OCI-LY1 (cell line): ENCODE results near the gene TMPRSS13.

Experiments
- H2AFZ ChIP-seq: fragments of 200-600 bp; sonication (generic), shearing (Covaris generic); 2 replicates; pipeline ENCODE4 v1.6.0; 2014; ENCODE audit warnings: antibody characterized with exemption, mild to moderate bottlenecking, low read length
- H3F3A ChIP-seq: fragments of 200-600 bp; sonication (generic), shearing (Covaris generic); 2 replicates; pipeline ENCODE4 v1.6.0; 2014; ENCODE audit warnings: mild to moderate bottlenecking, antibody characterized with exemption, low read length, moderate library complexity; ENCODE audit not compliant: insufficient read depth
- H3K27ac ChIP-seq: fragments of 200-600 bp; sonication (generic); 2 replicates; pipeline ENCODE4 v1.5.1; 2014; ENCODE audit warnings: low read length, mixed run types, mild to moderate bottlenecking, low read depth; ENCODE audit not compliant: poor library complexity, severe bottlenecking
- H3K27me3 ChIP-seq: fragments of 200-600 bp; sonication (generic); 2 replicates; pipeline ENCODE4 v1.6.0; 2014; ENCODE audit warnings: antibody characterized with exemption, mild to moderate bottlenecking, low read length, moderate library complexity; ENCODE audit not compliant: insufficient read depth
- H3K36me3 ChIP-seq: fragments of 200-600 bp; sonication (generic); 2 replicates; pipeline ENCODE4 v1.6.1; 2014; ENCODE audit warnings: mild to moderate bottlenecking, antibody characterized with exemption, low read length, moderate library complexity, mixed read lengths; ENCODE audit not compliant: insufficient read depth
- H3K4me1 ChIP-seq: fragments of 200-600 bp; sonication (generic); 2 replicates; pipeline ENCODE4 v1.5.1; 2014; ENCODE audit warnings: mild to moderate bottlenecking, low read length, moderate library complexity; ENCODE audit not compliant: insufficient read depth, severe bottlenecking
- H3K4me2 ChIP-seq: fragments of 200-600 bp; sonication (generic), shearing (Covaris generic); 2 replicates; pipeline ENCODE4 v1.6.1; 2014; ENCODE audit warnings: low read length
- H3K4me3 ChIP-seq: fragments of 200-600 bp; sonication (generic); 2 replicates; pipeline ENCODE4 v1.5.1; 2014; ENCODE audit warnings: low read length, low read depth, mild to moderate bottlenecking, mixed read lengths; ENCODE audit not compliant: poor library complexity, severe bottlenecking
- H3K79me2 ChIP-seq: fragments of 200-600 bp; shearing (Covaris generic); 2 replicates; pipeline ENCODE4 v1.6.1; 2016; ENCODE audit warnings: mixed run types, low read length, mixed read lengths; ENCODE audit not compliant: insufficient read depth
- H3K9ac ChIP-seq: fragments of 200-600 bp; sonication (generic), shearing (Covaris generic); 2 replicates; pipeline ENCODE4 v1.6.1; 2014; ENCODE audit warnings: mild to moderate bottlenecking, low read length, mixed read lengths
- H3K9me2 ChIP-seq: fragments of 200-600 bp; sonication (generic), shearing (Covaris generic); 2 replicates; pipeline ENCODE4 v1.6.1; 2014; ENCODE audit warnings: low read depth, mild to moderate bottlenecking, low read length, mixed read lengths
- H3K9me3 ChIP-seq: fragments of 200-600 bp; shearing (Covaris generic); 2 replicates; pipeline ENCODE4 v1.6.1; 2014; ENCODE audit warnings: low read length, mixed read lengths
- H4K20me1 ChIP-seq: fragments of 200-600 bp; sonication (generic), shearing (Covaris generic); 2 replicates; pipeline ENCODE4 v1.6.0; 2016; ENCODE audit warnings: mild to moderate bottlenecking, low read length; ENCODE audit not compliant: insufficient read depth
- CTCF ChIP-seq: fragments of 200-600 bp; sonication (generic), shearing (Covaris generic); IDR thresholded peaks from 2 replicates; pipeline ENCODE4 v1.5.1; 2017; ENCODE audit warnings: mild to moderate bottlenecking, antibody characterized with exemption, low read length, moderate library complexity, mixed read lengths
- EZH2 ChIP-seq: fragments of 200-600 bp; sonication (generic), shearing (Covaris generic); IDR thresholded peaks from 2 replicates; pipeline ENCODE4 v1.8.0; 2017; ENCODE audit warnings: borderline replicate concordance, mixed run types, mild to moderate bottlenecking, antibody characterized with exemption, low read length, moderate library complexity, mixed read lengths

TMPRSS13 gene

GRCh38 chr11:117913736-117914397 is 15.3 kb downstream of the TMPRSS13 start:
- no peak overlapping the region for H3K27ac ChIP-seq

DNA sequence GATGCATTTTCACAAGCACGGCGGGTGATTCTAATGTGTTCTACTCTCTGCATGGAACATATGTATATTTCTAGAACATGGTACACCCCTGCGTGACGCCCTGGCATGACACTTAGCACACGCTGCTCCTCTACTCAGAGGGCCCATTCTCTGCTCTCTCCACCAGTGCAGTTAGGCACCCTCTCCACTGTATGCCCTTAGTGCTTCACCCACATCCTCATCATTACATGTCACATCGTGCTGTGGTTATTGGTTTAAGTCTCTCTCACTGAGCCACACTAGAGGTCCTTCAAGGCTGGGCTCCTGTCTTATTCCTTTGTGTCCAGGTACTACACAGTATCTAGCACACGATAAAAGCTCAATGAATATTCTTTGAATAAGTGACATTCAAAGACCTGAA is 16.7 kb downstream of the TMPRSS13 start:
- no peak overlapping the region for H3K4me2 ChIP-seq
- H3K4me3 ChIP-seq: no peak overlapping the region
- no peaks in the 10 kb centered on the region for H3F3A ChIP-seq
- no peaks in the 10 kb centered on the region for H3K9me2 ChIP-seq
- no peak overlapping the region for H3K27ac ChIP-seq
- H3K79me2 ChIP-seq: no peaks in the 10 kb centered on the region
- H3K27me3 ChIP-seq: no peaks in the 10 kb centered on the region
- no peaks in the 10 kb centered on the region for H4K20me1 ChIP-seq
- H3K9ac ChIP-seq: no peak overlapping the region
- no peaks in the 10 kb centered on the region for H3K4me1 ChIP-seq
- no peaks in the 10 kb centered on the region for H3K36me3 ChIP-seq
- TF ChIP-seq EZH2: no peak
- no peak for TF ChIP-seq CTCF
- no peak overlapping the region for H2AFZ ChIP-seq
- H3K9me3 ChIP-seq: no peaks in the 10 kb centered on the region

More at GRCh38 chr11:117913736-117914397, 15.3 kb downstream of the TMPRSS13 start:
- H4K20me1 ChIP-seq: no peaks in the 10 kb centered on the region
- H3K9me2 ChIP-seq: no peaks in the 10 kb centered on the region
- no peaks in the 10 kb centered on the region for H3K79me2 ChIP-seq
- no peaks in the 10 kb centered on the region for H3K36me3 ChIP-seq
- no peaks in the 10 kb centered on the region for H3K9me3 ChIP-seq
- no peaks in the 10 kb centered on the region for H3F3A ChIP-seq
- TF ChIP-seq CTCF (no peak), EZH2 (no peak)
- H3K27me3 ChIP-seq: no peaks in the 10 kb centered on the region
- H3K4me3 ChIP-seq: no peak overlapping the region
- H3K9ac ChIP-seq: no peak overlapping the region
- no peaks in the 10 kb centered on the region for H3K4me1 ChIP-seq
- H3K4me2 ChIP-seq: no peak overlapping the region
- no peak overlapping the region for H2AFZ ChIP-seq

DNA sequence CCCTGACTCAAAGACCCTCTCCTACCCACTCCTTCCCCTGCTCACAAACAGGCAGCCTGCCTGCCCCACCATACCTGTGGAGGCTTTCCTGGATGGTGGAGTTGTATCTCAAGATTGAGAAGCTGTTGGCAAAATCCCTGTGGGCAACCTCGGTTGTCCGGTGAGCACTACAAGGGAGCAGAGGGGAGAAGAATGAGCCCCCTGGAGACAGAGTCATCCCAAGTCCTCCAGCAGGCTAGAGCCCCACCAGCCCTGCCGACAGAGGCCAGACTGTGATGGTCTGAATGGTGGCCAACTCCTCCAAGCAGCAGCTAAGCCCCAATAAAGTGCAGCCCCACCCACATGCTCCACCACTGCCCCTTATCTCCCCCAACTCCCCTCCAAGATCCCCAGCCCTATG is 17.5 kb downstream of the TMPRSS13 start:
- Histone ChIP-seq H3K79me2 (no peaks in the 10 kb centered on the region), H3K9ac (no peak overlapping the region), H3K27ac (no peak overlapping the region), H4K20me1 (no peaks in the 10 kb centered on the region), H3K9me2 (no peaks in the 10 kb centered on the region), H3K4me3 (no peak overlapping the region), H3K36me3 (no peaks in the 10 kb centered on the region), H3K9me3 (no peaks in the 10 kb centered on the region), H3K4me2 (no peak overlapping the region), H3K4me1 (no peaks in the 10 kb centered on the region), H3F3A (no peaks in the 10 kb centered on the region), H3K27me3 (no peaks in the 10 kb centered on the region), H2AFZ (no peak overlapping the region)
- TF ChIP-seq EZH2: no peak
- no peak for TF ChIP-seq CTCF
